ENCODE measurements around the gene NBAS. TPM values are rescaled to one million over a fixed set of nuclear protein-coding genes. Genes with fewer than 3 reads are reported as not detected.

The NBAS gene
- polyA plus RNA-seq (2011; rRNA removed) (34.9 and 45.1 TPM in 2 replicates), polyA plus RNA-seq (2017; fragmentation: RNase III; extraction: RNeasy Plus Mini Kit Qiagen cat#74134 plus additional on column Dnase treatment) (15.9 to 16.7 TPM (median 16.6 TPM) in 3 replicates), polyA minus RNA-seq (2011; rRNA and poly(A)+ RNA removed) (95.3 and 103 TPM in 2 replicates)
- polyA plus RNA-seq (2012; cell fraction: cytosol; rRNA removed), result 9.7 and 11.2 TPM in 2 replicates
- 30.2 and 38.0 TPM in 2 replicates for polyA plus RNA-seq (2012; cell fraction: nucleus; rRNA removed)

GRCh38 chr2:15560988-15561573 lies at the start of gene NBAS:
NBAS (minus strand) TSS chr2:15561334; CDS start chr2:15561304, 30 bp downstream.
- no peak for FAIRE-seq
- peak; percentile 92 to 95 for ATAC-seq
- POLR2A ChIA-PET, result interaction anchor here (0.6 to 1.4 kb wide), 4 partner anchors 14 to 41 kb away, joined by 3 to 4 read pairs (median 3); partner anchors contain the start of gene DDX1

GRCh38 chr2:15610430-15610952 lies 49.4 kb upstream of the NBAS start:
- CTCF ChIA-PET, result no interaction called here
- WGBS (ENCODE audit: missing lambda C conversion rate), result 91% methylated on average over 5 of the region's 5 CpGs
- DNase-seq (ENCODE audit: low read depth in 1 of 2, low spot score in 1 of 2) (no peak), ATAC-seq (no peak), FAIRE-seq (no peak)
- Histone ChIP-seq H3K4me2 (no peak overlapping the region), H3K4me3 (no peak overlapping the region), H3K27ac (no peak overlapping the region), H3K4me1 (no peaks in the 10 kb centered on the region), H3K9me3 (no peaks in the 10 kb centered on the region)
- POLR2A ChIA-PET, result no interaction called here
- TF ChIP-seq BHLHE40 (IDR thresholded peaks at IDR 0.05; ENCODE audit: low read depth, low read length) (no peak), ELK1 (IDR thresholded peaks at IDR 0.05; ENCODE audit: low read depth, low read length) (no peak), TP53 (CRISPR knock-in tag; IDR thresholded peaks at IDR 0.05) (no peak), MAZ (IDR thresholded peaks at IDR 0.05; ENCODE audit: borderline replicate concordance, low read depth, low read length) (no peak), ATOH8 (CRISPR knock-in tag; IDR thresholded peaks at IDR 0.05; ENCODE audit: low read depth) (no peak), HMGXB4 (CRISPR knock-in tag; IDR thresholded peaks at IDR 0.05; ENCODE audit: borderline replicate concordance) (no peak), SREBF2 (IDR thresholded peaks at IDR 0.05) (no peak), ZC3H11A (IDR thresholded peaks at IDR 0.05) (no peak), BCL3 (IDR thresholded peaks at IDR 0.05) (no peak), KDM5A (IDR thresholded peaks at IDR 0.05) (no peak), MAFK (IDR thresholded peaks at IDR 0.05; ENCODE audit: partially characterized antibody) (no peak), FOSL2 (IDR thresholded peaks at IDR 0.05) (no peak), FOSL2 (CRISPR knock-in tag; IDR thresholded peaks at IDR 0.05) (no peak), RAD21 (conservative IDR thresholded peaks at IDR 0.05 in 1 of 2, IDR thresholded peaks at IDR 0.05 in 1 of 2) (no peak)

More at GRCh38 chr2:15560988-15561573, at the start of gene NBAS:
- Histone ChIP-seq H3K4me2 (peak within 1 kb of the TSS; percentile 93), H3K9me3 (no peaks in the 10 kb centered on the region), H3K4me3 (peak within 1 kb of the TSS; percentile 64), H3K4me1 (peaks cover 10% of the 10 kb centered on the region), H3K27ac (peak within 1 kb of the TSS; percentile 76 to 81)
- TF ChIP-seq HOXB13 (CRISPR knock-in tag; IDR thresholded peaks at IDR 0.05; ENCODE audit: low read depth) (no peak), ESRRA (IDR thresholded peaks at IDR 0.05; ENCODE audit: borderline replicate concordance, low read length) (no peak), FOSL2 (IDR thresholded peaks at IDR 0.05) (no peak), FOSL2 (CRISPR knock-in tag; IDR thresholded peaks at IDR 0.05) (peak; percentile 21; the same call in 1 of the 2 replicates), HDAC2 (IDR thresholded peaks at IDR 0.05) (no peak), KDM5A (IDR thresholded peaks at IDR 0.05) (peak; percentile 92), USF2 (IDR thresholded peaks at IDR 0.05) (no peak), ZFP36 (IDR thresholded peaks at IDR 0.05; ENCODE audit: borderline replicate concordance, partially characterized antibody) (peak; percentile 20), PHF8 (IDR thresholded peaks at IDR 0.05; ENCODE audit: borderline replicate concordance, low read depth) (peak; percentile 66; the same call in 1 of the 2 replicates), POLR2A (IDR thresholded peaks at IDR 0.05; ENCODE audit: low read length) (peak; percentile 85), MAX (IDR thresholded peaks at IDR 0.05) (peak; percentile 76), GATA3 (IDR thresholded peaks at IDR 0.05; ENCODE audit: borderline replicate concordance) (no peak), NR3C1 (IDR thresholded peaks at IDR 0.05) (no peak), PBX3 (IDR thresholded peaks at IDR 0.05) (no peak), JUN (IDR thresholded peaks at IDR 0.05) (peak; percentile 82 to 87), MYC (IDR thresholded peaks at IDR 0.05; ENCODE audit: borderline replicate concordance, low read length) (peak; percentile 60; the same call in 1 of the 2 replicates)
- WGBS (ENCODE audit: missing lambda C conversion rate), result 0% methylated on average over 14 of the region's 30 CpGs
- peak; percentile 82 to 92 for DNase-seq (ENCODE audit: low read depth in 1 of 2, low spot score in 1 of 2)
- CTCF ChIA-PET, result interaction anchor here (1.2 to 5.8 kb wide), 4 partner anchors 11 to 28 kb away, joined by 3 to 43 read pairs (median 16); no protein-coding TSS in a partner anchor

Measured in A549 (cell line).